Brain microvascular endothelial cell (primary cell): ENCODE results near the gene FAM174C.

Source experiments
- DNase-seq: peaks from one replicate; pipeline ENCODE4 v3.0.0-alpha.2; 2020
- H3K27ac ChIP-seq: fragments of 250-450 bp; sonication (Bioruptor Pico); 2 replicates; pipeline ENCODE4 v1.5.1; 2020; ENCODE audit warnings: mild to moderate bottlenecking, moderate library complexity
- H3K27me3 ChIP-seq: fragments of 250-450 bp; sonication (Bioruptor Pico); replicated peaks from 2 replicates; pipeline ENCODE4 v1.5.1; 2020; ENCODE audit warnings: mild to moderate bottlenecking
- H3K36me3 ChIP-seq: fragments of 250-450 bp; sonication (Bioruptor Pico); replicated peaks from 2 replicates; pipeline ENCODE4 v1.5.1; 2020; ENCODE audit warnings: mild to moderate bottlenecking
- H3K4me3 ChIP-seq: 2 replicates; pipeline ENCODE4 v1.5.1; 2011; ENCODE audit warnings: low read depth, mild to moderate bottlenecking, control low read depth, low read length, moderate library complexity
- in situ Hi-C: cut with HindIII; loops from 2 replicates; pipeline ENCODE4 v1.10.0; 2017; ENCODE audit warnings: low sequenced_read_pairs, low pct_ligation_motif_present
- TF ChIP-seq, protein P1 (sequence below): IDR thresholded peaks from 2 replicates; pipeline ENCODE4 v1.5.1; 2011; ENCODE audit warnings: low read depth, mild to moderate bottlenecking, moderate library complexity, low read length, control low read depth, inconsistent platforms; ENCODE audit errors: missing control alignments

Gene FAM174C

DNA sequence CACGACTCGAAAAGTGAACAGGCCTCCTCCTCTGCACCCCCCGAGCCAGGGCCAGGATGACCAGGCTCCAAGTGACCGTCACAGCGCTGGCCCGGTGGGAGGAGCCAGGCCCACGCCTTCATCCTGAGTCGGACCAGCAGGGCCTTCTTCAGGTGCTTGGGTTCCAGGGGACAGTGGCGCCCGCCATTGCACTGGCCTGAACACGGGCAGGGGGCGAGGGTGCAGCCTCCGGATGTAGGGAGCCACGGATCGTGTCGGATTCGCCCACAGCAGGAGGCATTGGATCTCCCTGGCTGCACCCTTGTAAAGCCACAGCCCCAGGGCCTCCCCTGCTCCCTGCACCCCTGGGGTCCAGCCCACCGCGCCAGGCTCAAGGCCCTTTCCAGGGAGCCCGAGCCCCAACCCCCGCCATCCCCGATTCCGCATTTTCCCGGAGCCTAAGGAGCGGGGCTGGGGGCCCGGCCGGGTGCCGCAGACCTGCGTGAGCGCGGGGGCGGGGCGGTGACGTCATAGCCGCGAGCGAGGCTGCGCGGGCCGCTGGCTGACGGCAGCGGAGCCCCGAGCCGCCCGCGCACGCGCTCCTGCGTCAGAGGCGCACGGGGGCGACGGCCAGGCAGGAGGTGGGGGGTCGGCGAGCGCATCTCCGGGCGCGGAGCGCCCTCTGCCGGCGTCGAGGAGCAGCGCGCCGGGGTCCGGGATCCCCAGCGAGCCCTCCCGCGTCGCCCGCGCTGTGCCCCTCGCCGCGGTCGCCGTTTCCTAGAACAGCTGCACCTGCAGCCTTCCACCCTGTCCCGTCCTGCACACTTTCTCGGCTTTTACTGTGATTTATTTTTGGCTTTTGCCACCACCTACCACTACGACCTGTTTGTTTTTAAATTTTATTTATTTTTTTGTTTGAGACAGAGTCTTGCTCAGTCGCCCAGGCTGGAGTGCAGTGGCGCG is 35.3 kb upstream of the FAM174C start:
- DNase-seq, result peak; percentile 67
- Histone ChIP-seq H3K36me3 (peaks cover 7% of the 10 kb centered on the region), H3K4me3 (peak overlapping the region; percentile 47), H3K27me3 (no peaks in the 10 kb centered on the region), H3K27ac (peak overlapping the region; percentile 25)
- in situ Hi-C loops, result loop anchor here (25.0 kb wide), 1 partner anchor 128 kb away; the partner anchor contains the start of gene GPX4
- TF ChIP-seq, protein P1, sequence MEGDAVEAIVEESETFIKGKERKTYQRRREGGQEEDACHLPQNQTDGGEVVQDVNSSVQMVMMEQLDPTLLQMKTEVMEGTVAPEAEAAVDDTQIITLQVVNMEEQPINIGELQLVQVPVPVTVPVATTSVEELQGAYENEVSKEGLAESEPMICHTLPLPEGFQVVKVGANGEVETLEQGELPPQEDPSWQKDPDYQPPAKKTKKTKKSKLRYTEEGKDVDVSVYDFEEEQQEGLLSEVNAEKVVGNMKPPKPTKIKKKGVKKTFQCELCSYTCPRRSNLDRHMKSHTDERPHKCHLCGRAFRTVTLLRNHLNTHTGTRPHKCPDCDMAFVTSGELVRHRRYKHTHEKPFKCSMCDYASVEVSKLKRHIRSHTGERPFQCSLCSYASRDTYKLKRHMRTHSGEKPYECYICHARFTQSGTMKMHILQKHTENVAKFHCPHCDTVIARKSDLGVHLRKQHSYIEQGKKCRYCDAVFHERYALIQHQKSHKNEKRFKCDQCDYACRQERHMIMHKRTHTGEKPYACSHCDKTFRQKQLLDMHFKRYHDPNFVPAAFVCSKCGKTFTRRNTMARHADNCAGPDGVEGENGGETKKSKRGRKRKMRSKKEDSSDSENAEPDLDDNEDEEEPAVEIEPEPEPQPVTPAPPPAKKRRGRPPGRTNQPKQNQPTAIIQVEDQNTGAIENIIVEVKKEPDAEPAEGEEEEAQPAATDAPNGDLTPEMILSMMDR, result peak; percentile 62

DNA sequence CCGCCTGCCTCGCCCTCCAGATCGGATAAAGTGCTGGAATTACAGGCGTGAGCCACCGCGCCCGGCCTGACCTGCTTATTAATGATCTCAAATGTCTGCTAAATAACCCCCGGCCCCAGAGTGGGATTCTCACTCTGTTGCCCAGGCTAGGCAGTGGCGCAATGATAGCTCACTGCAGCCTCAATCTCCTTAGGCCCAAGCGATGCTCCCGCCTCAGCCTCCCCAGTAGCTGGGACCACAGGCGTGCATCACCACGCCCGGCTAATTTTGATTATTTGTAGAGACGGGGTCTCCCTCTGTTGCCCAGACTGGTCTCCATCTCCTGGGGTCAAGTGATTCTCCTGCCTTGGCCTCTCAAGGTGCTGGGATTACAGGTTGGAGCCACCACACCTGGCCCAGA is 34.4 kb upstream of the FAM174C start:
- DNase-seq, result no peak
- H3K27me3 ChIP-seq, result no peaks in the 10 kb centered on the region
- in situ Hi-C loops, result loop anchor here (25.0 kb wide), 1 partner anchor 129 kb away; the partner anchor contains the start of gene GPX4
- no peak overlapping the region for H3K4me3 ChIP-seq
- H3K36me3 ChIP-seq, result no peaks in the 10 kb centered on the region
- TF ChIP-seq, protein P1, result no peak
- no peak overlapping the region for H3K27ac ChIP-seq

DNA sequence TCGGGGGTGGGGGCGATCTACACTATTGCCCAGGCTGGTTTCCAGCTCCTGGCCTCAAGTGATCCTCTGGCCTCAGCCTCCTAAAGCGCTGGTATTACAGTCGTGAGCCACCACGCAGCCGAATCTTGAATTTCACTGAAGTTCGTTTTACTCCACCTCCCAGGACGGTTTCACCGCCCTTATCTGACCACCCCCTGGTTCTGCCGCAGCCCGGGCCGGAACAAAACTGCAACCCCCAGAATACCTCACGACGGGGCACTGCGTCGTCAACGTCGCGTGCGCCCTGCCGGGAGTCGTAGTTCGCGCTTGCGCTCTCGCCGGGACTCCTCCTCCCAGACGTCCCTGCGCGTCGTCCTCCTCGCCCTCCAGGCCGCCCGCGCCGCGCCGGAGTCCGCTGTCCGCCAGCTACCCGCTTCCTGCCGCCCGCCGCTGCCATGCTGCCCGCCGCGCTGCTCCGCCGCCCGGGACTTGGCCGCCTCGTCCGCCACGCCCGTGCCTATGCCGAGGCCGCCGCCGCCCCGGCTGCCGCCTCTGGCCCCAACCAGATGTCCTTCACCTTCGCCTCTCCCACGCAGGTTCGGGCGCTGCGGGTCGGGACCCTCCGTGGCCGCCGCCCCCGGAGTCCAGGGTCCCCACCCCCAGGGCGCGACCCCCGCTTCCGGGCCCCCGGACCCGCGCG is 33.8 kb upstream of the FAM174C start, which contains the start of gene ATP5F1D:
TSS of gene ATP5F1D (plus strand) at position 335 of the 679 bp plus-strand sequence. CDS start at position 435, 100 bp downstream.
- in situ Hi-C loops, result loop anchor here (25.0 kb wide), 1 partner anchor 129 kb away; the partner anchor contains the start of gene GPX4
- no peaks in the 10 kb centered on the region for H3K27me3 ChIP-seq
- H3K27ac ChIP-seq, result peak within 1 kb of the TSS; percentile 52
- H3K36me3 ChIP-seq, result no peaks in the 10 kb centered on the region
- H3K4me3 ChIP-seq, result peak within 1 kb of the TSS; percentile 72
- TF ChIP-seq, protein P1, result no peak
- DNase-seq, result peak; percentile 89

DNA sequence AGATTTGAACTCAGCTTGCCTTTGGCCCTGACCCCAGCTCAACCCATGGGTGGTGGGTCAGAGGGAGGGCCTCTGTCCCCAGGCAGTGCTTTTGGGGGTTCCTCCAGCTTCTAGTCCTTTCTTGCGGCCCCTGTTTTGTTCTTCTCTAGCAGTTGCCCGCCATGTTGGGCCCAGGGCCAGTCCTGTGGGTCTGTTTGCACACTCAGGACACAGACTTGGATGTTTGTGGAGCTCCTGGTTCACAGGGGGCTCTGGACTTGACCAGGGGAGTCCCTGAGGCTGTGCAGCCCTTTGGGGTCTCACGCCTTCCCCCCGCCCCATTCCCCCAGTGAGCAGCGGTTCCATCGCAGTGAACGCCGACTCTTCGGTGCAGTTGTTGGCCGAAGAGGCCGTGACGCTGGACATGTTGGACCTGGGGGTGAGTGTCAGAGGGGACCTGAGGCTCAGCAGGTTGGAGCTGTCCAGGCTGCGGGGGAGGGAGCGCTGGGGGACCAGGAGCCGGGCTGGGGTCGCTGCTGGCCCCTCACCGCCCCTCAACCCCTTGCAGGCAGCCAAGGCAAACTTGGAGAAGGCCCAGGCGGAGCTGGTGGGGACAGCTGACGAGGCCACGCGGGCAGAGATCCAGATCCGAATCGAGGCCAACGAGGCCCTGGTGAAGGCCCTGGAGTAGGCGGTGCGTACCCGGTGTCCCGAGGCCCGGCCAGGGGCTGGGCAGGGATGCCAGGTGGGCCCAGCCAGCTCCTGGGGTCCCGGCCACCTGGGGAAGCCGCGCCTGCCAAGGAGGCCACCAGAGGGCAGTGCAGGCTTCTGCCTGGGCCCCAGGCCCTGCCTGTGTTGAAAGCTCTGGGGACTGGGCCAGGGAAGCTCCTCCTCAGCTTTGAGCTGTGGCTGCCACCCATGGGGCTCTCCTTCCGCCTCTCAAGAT is 31.3 kb upstream of the FAM174C start:
- TF ChIP-seq, protein P1, result peak; percentile 91
- in situ Hi-C loops, result loop anchor here (25.0 kb wide), 1 partner anchor 132 kb away; the partner anchor contains the start of gene GPX4
- no peak overlapping the region for H3K27ac ChIP-seq
- H3K27me3 ChIP-seq, result no peaks in the 10 kb centered on the region
- DNase-seq, result peak; percentile 65
- no peak overlapping the region for H3K4me3 ChIP-seq
- no peaks in the 10 kb centered on the region for H3K36me3 ChIP-seq
